ENCODE results near the gene VPS9D1.

GRCh38 chr16:89697616-89698331 is 22.9 kb downstream of the VPS9D1 start:
- no peak for TF ChIP-seq CTCF (conservative IDR thresholded peaks at IDR 0.05 in 1 of 2, IDR thresholded peaks at IDR 0.05 in 1 of 2; ENCODE audit: extremely low read depth in 1 of 2, insufficient read depth in 1 of 2, low read depth in 1 of 2, low read length in 2 of 2)
- TF ChIP-seq EZH2 (IDR thresholded peaks at IDR 0.05; ENCODE audit: borderline replicate concordance, low read length): no peak
